Activated naive CD8-positive, alpha-beta T cell treated with anti-CD3 and anti-CD28 coated beads, Interleukin-2, amount 50 U/mL, for 16 hours (primary cell): ENCODE measurements around the gene ADORA1.

ENCODE experiments used
- DNase-seq: peaks from one replicate; pipeline ENCODE4 v3.0.0-alpha.2; 2020; ENCODE audit warnings: low read depth, low spot score

The ADORA1 gene

GRCh38 chr1:203093754-203094410, 33.6 kb upstream of the ADORA1 start:
- DNase-seq: no peak

- no peak for DNase-seq
These were observed 32.4 kb upstream of the ADORA1 start for GRCh38 chr1:203095061-203095690.

- no peak for DNase-seq
These were observed 31.0 kb upstream of the ADORA1 start for GRCh38 chr1:203096566-203096965.

- no peak for DNase-seq
These were observed 30.5 kb upstream of the ADORA1 start for GRCh38 chr1:203097001-203097400.

- DNase-seq: no peak
These were observed 29.1 kb upstream of the ADORA1 start for GRCh38 chr1:203098445-203098844.

- no peak for DNase-seq
These were observed 28.5 kb upstream of the ADORA1 start for GRCh38 chr1:203098914-203099520.

- no peak for DNase-seq
These were observed 27.6 kb upstream of the ADORA1 start for GRCh38 chr1:203099805-203100515.

- no peak for DNase-seq
These were observed 27.0 kb upstream of the ADORA1 start for GRCh38 chr1:203100516-203100869.

- DNase-seq: no peak
These were observed 25.5 kb upstream of the ADORA1 start for GRCh38 chr1:203101813-203102634.

GRCh38 chr1:203103216-203103615, 24.3 kb upstream of the ADORA1 start:
- DNase-seq: no peak

- DNase-seq: no peak
These were observed 23.6 kb upstream of the ADORA1 start for GRCh38 chr1:203103829-203104495.

- no peak for DNase-seq
These were observed 22.6 kb upstream of the ADORA1 start for GRCh38 chr1:203104789-203105390.

- DNase-seq: no peak
These were observed 15.1 kb upstream of the ADORA1 start for GRCh38 chr1:203112475-203112874.

- no peak for DNase-seq
These were observed 14.2 kb upstream of the ADORA1 start for GRCh38 chr1:203113308-203113707.

- no peak for DNase-seq
These were observed 13.3 kb upstream of the ADORA1 start for GRCh38 chr1:203114202-203114601.

GRCh38 chr1:203116091-203116820, 11.3 kb upstream of the ADORA1 start:
- DNase-seq: no peak

- DNase-seq: no peak
These were observed 9.6 kb upstream of the ADORA1 start for GRCh38 chr1:203117611-203118575.

GRCh38 chr1:203120325-203121153, 7.0 kb upstream of the ADORA1 start:
- no peak for DNase-seq
